ENCODE measurements around the gene DNHD1.

The DNHD1 gene

GRCh38 chr11:6476571-6476970 lies 20.5 kb upstream of the DNHD1 start:
- no peak for DNase-seq (ENCODE audit: low read depth in 1 of 2, low spot score in 1 of 2)
- no peak overlapping the region for H3K27ac ChIP-seq (replicated peaks)
- H3K4me3 ChIP-seq (replicated peaks; ENCODE audit: insufficient read depth, low read length): no peak overlapping the region
- TF ChIP-seq SPI1 (IDR thresholded peaks at IDR 0.05; ENCODE audit: borderline replicate concordance, low read depth): no peak
- TF ChIP-seq GABPA (IDR thresholded peaks at IDR 0.05; ENCODE audit: low read depth): no peak
- TF ChIP-seq, protein P1, sequence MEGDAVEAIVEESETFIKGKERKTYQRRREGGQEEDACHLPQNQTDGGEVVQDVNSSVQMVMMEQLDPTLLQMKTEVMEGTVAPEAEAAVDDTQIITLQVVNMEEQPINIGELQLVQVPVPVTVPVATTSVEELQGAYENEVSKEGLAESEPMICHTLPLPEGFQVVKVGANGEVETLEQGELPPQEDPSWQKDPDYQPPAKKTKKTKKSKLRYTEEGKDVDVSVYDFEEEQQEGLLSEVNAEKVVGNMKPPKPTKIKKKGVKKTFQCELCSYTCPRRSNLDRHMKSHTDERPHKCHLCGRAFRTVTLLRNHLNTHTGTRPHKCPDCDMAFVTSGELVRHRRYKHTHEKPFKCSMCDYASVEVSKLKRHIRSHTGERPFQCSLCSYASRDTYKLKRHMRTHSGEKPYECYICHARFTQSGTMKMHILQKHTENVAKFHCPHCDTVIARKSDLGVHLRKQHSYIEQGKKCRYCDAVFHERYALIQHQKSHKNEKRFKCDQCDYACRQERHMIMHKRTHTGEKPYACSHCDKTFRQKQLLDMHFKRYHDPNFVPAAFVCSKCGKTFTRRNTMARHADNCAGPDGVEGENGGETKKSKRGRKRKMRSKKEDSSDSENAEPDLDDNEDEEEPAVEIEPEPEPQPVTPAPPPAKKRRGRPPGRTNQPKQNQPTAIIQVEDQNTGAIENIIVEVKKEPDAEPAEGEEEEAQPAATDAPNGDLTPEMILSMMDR (IDR thresholded peaks at IDR 0.05; ENCODE audit: insufficient read depth, low read length): no peak
- TF ChIP-seq POLR2AphosphoS5 (IDR thresholded peaks at IDR 0.05; ENCODE audit: low read depth): no peak
- no peak for TF ChIP-seq REST (IDR thresholded peaks at IDR 0.05; ENCODE audit: insufficient replicate concordance, low read depth)
- H3K27me3 ChIP-seq (ENCODE audit: insufficient read depth, poor library complexity, severe bottlenecking): no peaks in the 10 kb centered on the region

DNA sequence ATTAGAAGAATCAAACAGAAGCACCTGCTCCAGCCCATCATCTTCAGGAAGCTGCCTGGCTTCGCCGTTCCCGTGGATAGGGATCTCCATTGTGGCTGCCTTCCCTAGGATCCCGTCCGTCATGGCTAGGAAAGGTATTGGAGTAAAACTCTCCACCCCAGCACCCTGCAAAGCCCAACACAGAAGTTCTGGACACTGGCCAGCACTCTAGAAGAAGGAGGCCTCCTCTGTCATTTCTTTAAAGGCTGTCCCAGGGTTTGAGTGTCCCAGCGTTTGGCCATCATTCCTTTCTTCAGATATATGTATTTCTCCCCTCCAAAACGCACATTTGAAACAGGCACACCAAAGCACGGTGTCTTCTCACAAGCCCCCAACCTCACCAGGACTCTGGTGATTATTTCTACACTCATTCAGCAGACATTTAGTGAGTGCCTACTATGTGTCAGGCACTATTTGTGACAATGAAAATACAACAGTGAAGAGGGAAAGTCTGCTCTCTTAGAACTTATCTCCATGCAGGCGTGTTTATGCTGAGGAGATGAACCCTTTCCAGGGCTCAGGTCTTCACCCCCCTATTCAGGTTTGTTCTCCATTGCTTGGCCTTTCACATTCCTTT lies 16.7 kb upstream of the DNHD1 start:
- Histone ChIP-seq H3K27me3 (ENCODE audit: insufficient read depth, poor library complexity, severe bottlenecking) (no peaks in the 10 kb centered on the region), H3K27ac (replicated peaks) (peak overlapping the region; percentile 84), H3K4me3 (replicated peaks; ENCODE audit: insufficient read depth, low read length) (peak overlapping the region; percentile 84)
- TF ChIP-seq GABPA (IDR thresholded peaks at IDR 0.05; ENCODE audit: low read depth) (no peak), SPI1 (IDR thresholded peaks at IDR 0.05; ENCODE audit: borderline replicate concordance, low read depth) (no peak), POLR2AphosphoS5 (IDR thresholded peaks at IDR 0.05; ENCODE audit: low read depth) (no peak), REST (IDR thresholded peaks at IDR 0.05; ENCODE audit: insufficient replicate concordance, low read depth) (no peak)
- TF ChIP-seq, protein P1 (IDR thresholded peaks at IDR 0.05; ENCODE audit: insufficient read depth, low read length): no peak
- no peak for DNase-seq (ENCODE audit: low read depth in 1 of 2, low spot score in 1 of 2)

GRCh38 chr11:6481012-6481923 lies 15.8 kb upstream of the DNHD1 start, which contains the start of the genes ARFIP2 and TIMM10B:
Gene ARFIP2, minus strand, starts transcription at chr11:6481331. Its CDS starts 910 bp downstream, at chr11:6480421.
Gene TIMM10B, plus strand, starts transcription at chr11:6481501. Its CDS starts 16 bp downstream, at chr11:6481517.
- peak within 1 kb of the TSS; percentile 84 for H3K27ac ChIP-seq (replicated peaks)

More at GRCh38 chr11:6481012-6481923, 15.8 kb upstream of the DNHD1 start, which contains the start of the genes ARFIP2 and TIMM10B:
- DNase-seq (ENCODE audit: low read depth in 1 of 2, low spot score in 1 of 2): peak; percentile 98 to 99
- peak; percentile 49; the same call in 1 of the 2 replicates for TF ChIP-seq SPI1 (IDR thresholded peaks at IDR 0.05; ENCODE audit: borderline replicate concordance, low read depth)
- TF ChIP-seq GABPA (IDR thresholded peaks at IDR 0.05; ENCODE audit: low read depth): peak; percentile 90
- peak; percentile 95 for TF ChIP-seq POLR2AphosphoS5 (IDR thresholded peaks at IDR 0.05; ENCODE audit: low read depth)
- no peak for TF ChIP-seq REST (IDR thresholded peaks at IDR 0.05; ENCODE audit: insufficient replicate concordance, low read depth)
- TF ChIP-seq, protein P1 (IDR thresholded peaks at IDR 0.05; ENCODE audit: insufficient read depth, low read length): no peak
- Histone ChIP-seq H3K4me3 (replicated peaks; ENCODE audit: insufficient read depth, low read length) (peak within 1 kb of the TSS; percentile 84), H3K27me3 (ENCODE audit: insufficient read depth, poor library complexity, severe bottlenecking) (no peaks in the 10 kb centered on the region)
